Fibroblast of mammary gland (primary cell): Measurements from ENCODE around the gene CHTF8.
A peak's percentile ranks its signal among the peaks of the same experiment; 100 is the strongest.

Source experiments
- DNase-seq: peaks from one replicate; pipeline ENCODE4 v3.0.0-alpha.2; 2010; ENCODE audit warnings: low read depth
- H3K4me3 ChIP-seq: 2 replicates; pipeline ENCODE4 v1.5.1; 2011; ENCODE audit warnings: low read depth, mild to moderate bottlenecking, low read length, moderate library complexity; ENCODE audit not compliant: control insufficient read depth
- TF ChIP-seq, protein P1 (sequence below): conservative IDR thresholded peaks from 2 replicates; pipeline ENCODE4 v1.5.1; 2011; ENCODE audit warnings: low read depth, low read length, inconsistent platforms; ENCODE audit not compliant: control insufficient read depth, insufficient read depth

CHTF8 gene

DNA sequence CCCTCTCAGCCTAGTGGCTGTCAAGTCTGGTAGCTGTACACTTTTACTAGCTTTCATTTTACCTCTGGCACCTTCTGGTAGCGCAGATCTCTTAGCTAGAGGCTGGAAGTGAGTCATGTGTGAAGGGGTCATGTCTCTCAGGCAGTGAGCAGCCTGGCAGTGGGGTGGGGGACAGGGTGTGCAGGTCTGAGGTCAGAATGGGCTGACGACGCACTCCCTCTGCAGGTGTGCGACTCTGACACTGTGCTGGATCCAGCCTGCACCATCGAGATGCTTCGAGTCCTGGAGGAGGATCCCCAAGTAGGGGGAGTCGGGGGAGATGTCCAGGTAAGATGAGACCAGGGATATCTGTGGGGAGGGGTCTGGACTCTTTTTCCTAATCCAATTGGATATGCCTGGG, 19.2 kb downstream of the CHTF8 start:
- TF ChIP-seq, protein P1, sequence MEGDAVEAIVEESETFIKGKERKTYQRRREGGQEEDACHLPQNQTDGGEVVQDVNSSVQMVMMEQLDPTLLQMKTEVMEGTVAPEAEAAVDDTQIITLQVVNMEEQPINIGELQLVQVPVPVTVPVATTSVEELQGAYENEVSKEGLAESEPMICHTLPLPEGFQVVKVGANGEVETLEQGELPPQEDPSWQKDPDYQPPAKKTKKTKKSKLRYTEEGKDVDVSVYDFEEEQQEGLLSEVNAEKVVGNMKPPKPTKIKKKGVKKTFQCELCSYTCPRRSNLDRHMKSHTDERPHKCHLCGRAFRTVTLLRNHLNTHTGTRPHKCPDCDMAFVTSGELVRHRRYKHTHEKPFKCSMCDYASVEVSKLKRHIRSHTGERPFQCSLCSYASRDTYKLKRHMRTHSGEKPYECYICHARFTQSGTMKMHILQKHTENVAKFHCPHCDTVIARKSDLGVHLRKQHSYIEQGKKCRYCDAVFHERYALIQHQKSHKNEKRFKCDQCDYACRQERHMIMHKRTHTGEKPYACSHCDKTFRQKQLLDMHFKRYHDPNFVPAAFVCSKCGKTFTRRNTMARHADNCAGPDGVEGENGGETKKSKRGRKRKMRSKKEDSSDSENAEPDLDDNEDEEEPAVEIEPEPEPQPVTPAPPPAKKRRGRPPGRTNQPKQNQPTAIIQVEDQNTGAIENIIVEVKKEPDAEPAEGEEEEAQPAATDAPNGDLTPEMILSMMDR: no peak
- H3K4me3 ChIP-seq: no peak overlapping the region
- DNase-seq: no peak

DNA sequence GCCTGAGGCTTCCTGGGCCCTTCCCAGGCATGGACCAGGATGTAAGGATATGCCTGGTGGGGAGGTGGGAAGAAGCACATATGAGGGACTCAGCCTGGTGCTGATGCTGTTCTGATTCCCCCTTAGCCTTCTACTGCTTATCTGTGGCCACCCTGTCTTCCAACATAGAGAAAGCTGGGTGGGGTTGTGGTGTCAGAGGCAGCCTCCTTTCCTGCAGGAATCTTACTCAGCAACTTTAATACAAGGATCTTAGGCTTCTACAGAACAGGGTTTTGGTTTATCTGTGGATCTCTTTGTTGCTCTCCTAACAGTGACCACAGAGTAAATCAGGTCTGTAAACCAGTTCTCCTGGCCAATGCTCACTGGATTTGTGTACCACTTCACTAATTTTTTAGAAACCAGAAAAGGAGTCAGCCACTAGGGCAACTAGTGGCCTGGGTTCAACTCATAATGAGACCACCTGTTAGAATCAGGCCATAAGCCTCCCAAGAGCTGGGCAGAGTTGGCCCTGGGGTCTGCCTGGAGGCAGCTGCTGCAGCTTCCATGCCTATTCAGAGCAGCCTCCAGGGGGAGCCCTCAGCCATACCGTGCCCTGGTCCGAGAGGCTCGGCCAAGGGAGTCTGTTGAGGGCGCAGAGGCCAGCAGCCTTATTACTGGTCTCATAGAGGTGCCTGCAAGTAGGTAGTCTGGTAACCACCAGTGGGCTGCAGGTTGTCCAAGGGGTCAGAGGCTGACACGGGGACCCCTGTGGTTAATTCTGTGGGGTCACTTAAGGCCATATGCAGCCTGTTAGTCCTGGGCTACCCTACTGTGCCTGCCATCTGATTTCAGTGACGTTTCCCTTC, 19.9 kb downstream of the CHTF8 start:
- TF ChIP-seq, protein P1: peak; percentile 84
- DNase-seq: peak; percentile 53
- no peak overlapping the region for H3K4me3 ChIP-seq

DNA sequence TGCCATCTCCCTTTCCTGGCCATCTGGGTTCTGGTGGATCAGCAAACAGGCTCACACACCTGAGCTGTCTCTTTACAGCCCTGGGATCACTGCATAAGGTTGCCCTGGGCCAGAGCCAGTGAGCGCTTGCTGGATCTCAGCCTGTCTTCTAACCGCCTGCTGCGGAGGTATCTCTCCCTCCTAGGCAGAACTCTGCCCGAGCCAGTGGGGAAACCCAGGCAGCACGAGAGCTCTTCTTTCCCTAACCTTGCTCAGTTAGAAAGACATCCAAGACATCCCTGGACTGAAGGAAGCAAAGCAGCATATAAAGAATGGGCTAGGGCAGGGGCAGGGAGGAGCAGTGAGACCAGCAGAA, 20.5 kb downstream of the CHTF8 start:
- no peak for DNase-seq
- TF ChIP-seq, protein P1: no peak
- no peak overlapping the region for H3K4me3 ChIP-seq

DNA sequence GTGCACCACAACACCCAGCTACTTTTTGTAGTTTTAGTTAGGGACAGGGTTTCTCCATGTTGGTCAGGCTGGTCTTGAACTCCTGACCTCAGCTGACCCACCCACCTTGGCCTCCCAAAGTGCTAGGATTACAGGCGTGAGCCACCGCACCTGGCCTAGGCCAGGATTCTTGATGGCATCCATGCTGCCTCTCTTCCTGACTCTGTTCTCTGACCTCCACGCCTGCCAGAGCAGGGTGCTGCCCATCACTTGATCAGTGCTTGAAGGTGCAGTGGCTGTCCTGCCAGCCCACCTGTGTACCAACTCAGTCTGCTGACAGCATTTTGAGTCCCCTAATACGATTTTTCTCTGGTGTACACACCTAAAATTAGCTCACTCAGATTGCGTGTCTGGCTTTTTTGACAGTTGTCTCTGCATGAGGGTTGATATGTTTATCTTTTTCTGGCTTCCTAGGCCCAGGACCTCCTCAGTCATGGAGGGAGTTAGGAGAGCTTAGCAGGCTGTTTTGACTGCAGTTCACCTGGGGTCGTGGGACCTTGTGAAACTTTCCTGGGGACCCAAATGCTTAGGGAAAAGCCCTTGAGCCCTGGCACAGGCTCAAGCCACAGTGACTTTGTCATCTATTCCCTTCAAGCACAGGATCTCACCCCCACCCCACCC, 21.0 kb downstream of the CHTF8 start:
- DNase-seq: no peak
- H3K4me3 ChIP-seq: no peak overlapping the region
- TF ChIP-seq, protein P1: no peak

DNA sequence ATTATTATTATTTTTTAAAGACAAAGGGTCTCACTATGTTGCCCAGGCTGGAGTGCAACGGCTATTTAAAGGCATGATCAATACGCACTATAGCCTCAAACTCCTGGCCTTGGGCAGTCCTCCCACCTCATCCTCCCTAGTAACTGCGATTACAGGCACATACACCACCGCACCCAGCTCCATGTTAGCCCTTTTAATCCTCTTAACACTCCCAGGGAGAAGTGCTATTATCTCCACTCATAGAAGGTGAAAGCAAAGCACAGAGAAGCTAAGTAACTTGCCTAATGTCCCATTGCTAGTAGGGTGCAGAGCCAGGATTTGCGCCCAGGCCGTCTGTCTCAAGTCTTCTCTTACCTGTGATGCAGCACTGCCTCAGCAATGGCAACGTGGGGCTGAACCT, 22.0 kb downstream of the CHTF8 start:
- DNase-seq: no peak
- no peak overlapping the region for H3K4me3 ChIP-seq
- TF ChIP-seq, protein P1: no peak

DNA sequence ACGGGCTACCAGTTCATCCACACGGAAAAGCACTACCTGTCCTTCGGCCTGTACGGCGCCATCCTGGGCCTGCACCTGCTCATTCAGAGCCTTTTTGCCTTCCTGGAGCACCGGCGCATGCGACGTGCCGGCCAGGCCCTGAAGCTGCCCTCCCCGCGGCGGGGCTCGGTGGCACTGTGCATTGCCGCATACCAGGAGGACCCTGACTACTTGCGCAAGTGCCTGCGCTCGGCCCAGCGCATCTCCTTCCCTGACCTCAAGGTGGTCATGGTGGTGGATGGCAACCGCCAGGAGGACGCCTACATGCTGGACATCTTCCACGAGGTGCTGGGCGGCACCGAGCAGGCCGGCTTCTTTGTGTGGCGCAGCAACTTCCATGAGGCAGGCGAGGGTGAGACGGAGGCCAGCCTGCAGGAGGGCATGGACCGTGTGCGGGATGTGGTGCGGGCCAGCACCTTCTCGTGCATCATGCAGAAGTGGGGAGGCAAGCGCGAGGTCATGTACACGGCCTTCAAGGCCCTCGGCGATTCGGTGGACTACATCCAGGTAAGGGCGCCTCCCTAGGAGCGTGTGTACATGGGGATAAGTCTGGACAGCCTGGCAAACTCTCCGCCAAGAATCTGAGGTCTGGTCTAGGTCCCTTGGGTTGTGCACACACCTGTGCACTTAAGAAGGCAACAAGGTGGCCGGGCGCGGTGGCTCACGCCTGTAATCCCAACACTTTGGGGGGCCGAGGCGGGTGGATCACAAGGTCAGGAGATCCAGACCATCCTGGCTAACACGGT, 22.7 kb downstream of the CHTF8 start:
- TF ChIP-seq, protein P1: no peak

More for the DNA sequence above, 22.7 kb downstream of the CHTF8 start:
- no peak overlapping the region for H3K4me3 ChIP-seq
- no peak for DNase-seq
